Measurements from ENCODE around the gene EXOC7.
A peak's percentile ranks its signal among the peaks of the same experiment; 100 is the strongest.

DNA sequence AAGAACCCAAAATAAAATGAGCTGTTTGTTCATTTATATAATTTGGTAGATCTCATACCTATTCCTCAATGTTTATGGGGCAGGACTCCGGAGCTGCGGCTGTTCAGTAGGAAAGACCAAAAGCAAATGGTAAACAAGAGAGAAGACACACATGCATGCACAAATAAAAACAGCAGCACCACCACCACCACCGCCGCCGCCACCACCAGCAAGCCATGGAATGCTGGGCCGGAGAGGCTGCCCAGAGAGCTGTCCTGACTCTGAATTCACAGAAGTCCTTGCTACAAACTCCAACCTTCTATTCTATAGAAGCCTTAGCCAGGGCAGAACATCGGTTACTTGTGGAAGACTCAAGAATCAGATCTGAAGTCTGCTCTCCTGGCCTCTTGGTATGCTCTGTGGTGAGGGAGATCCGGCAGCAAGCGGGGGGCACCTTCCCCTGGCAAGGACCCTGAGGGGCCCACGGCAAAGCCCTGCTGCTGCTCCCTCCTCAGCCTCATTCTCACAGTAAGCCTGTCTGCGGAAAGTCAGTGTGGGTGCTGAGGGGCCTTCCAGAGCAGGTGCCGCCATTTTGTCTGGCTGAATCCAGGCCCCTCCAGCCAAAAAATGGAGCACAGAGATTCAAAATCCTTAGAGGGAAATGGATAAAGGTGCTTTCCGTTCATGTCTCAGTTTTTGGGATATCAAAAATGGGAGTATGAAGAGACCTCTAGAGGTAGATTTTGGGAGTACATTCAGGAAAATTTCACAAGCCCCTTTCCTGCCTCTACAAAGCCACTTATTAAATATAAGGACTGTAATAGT lies 43.8 kb upstream of the EXOC7 start:
- no peak for TF ChIP-seq BHLHE40 (IDR thresholded peaks at IDR 0.05; ENCODE audit: low read depth, low read length)
- TF ChIP-seq, protein P1, sequence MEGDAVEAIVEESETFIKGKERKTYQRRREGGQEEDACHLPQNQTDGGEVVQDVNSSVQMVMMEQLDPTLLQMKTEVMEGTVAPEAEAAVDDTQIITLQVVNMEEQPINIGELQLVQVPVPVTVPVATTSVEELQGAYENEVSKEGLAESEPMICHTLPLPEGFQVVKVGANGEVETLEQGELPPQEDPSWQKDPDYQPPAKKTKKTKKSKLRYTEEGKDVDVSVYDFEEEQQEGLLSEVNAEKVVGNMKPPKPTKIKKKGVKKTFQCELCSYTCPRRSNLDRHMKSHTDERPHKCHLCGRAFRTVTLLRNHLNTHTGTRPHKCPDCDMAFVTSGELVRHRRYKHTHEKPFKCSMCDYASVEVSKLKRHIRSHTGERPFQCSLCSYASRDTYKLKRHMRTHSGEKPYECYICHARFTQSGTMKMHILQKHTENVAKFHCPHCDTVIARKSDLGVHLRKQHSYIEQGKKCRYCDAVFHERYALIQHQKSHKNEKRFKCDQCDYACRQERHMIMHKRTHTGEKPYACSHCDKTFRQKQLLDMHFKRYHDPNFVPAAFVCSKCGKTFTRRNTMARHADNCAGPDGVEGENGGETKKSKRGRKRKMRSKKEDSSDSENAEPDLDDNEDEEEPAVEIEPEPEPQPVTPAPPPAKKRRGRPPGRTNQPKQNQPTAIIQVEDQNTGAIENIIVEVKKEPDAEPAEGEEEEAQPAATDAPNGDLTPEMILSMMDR (conservative IDR thresholded peaks at IDR 0.05; ENCODE audit: low read depth, low read length), result peak; percentile 55

Data from IMR-90 (cell line).